HL-60 (cell line): Measurements from ENCODE around the gene ARID3C.

Source experiments
- POLR2AphosphoS5 ChIP-seq: IDR thresholded peaks from 2 replicates; pipeline ENCODE4 v1.6.1; 2012; ENCODE audit warnings: low read depth
- SPI1 ChIP-seq: IDR thresholded peaks from 2 replicates; pipeline ENCODE4 v1.6.1; 2012; ENCODE audit warnings: low read depth, mild to moderate bottlenecking, borderline replicate concordance
- TF ChIP-seq, protein P1 (sequence below): IDR thresholded peaks from one replicate; pipeline ENCODE4 v1.5.1; 2011; ENCODE audit warnings: low read length, control low read depth, inconsistent platforms; ENCODE audit not compliant: insufficient read depth
- TF ChIP-seq, protein P2 (sequence below): IDR thresholded peaks from 2 replicates; pipeline ENCODE4 v1.6.1; 2012; ENCODE audit warnings: low read depth; ENCODE audit not compliant: insufficient replicate concordance

DNA sequence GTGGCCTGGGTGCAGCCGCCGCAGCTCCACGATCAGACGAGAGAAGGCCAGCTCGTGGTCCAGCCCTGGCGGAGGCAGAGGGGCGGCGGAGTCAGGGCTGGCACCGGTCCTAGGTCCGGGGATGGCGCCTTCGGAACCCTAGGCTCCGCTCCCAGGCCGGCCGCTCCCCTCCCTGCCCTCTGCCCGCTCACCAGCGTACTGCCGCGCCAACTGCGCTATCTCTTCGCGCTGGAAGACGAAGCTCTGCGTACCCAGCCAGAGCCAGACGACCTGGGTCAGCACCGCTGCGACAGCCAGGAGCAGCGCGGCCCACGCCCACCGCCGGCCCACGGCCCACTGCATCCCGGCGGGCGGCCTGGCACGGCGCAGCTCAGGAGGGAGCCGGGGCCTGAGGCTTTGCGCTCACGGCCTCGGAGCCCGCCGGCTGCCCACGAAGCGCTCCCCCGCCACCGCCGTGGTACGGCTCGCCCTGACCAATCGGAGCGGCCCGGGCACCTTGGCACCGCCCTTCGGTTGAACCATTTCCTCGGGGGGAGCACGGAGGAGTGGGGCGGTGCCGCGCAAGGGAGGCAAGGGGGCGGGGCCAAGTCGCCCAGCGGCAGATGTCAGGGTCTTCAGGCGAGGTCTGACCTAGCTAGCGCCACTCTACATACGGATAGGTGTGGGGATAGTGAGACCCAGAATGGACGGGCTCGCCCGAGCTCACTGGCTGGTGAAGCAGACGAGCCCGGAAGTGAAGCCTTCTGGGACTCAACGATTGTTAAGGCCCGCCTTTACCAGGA is 8.7 kb upstream of the ARID3C start, which contains the start of gene SIGMAR1:
- TF ChIP-seq, protein P1, sequence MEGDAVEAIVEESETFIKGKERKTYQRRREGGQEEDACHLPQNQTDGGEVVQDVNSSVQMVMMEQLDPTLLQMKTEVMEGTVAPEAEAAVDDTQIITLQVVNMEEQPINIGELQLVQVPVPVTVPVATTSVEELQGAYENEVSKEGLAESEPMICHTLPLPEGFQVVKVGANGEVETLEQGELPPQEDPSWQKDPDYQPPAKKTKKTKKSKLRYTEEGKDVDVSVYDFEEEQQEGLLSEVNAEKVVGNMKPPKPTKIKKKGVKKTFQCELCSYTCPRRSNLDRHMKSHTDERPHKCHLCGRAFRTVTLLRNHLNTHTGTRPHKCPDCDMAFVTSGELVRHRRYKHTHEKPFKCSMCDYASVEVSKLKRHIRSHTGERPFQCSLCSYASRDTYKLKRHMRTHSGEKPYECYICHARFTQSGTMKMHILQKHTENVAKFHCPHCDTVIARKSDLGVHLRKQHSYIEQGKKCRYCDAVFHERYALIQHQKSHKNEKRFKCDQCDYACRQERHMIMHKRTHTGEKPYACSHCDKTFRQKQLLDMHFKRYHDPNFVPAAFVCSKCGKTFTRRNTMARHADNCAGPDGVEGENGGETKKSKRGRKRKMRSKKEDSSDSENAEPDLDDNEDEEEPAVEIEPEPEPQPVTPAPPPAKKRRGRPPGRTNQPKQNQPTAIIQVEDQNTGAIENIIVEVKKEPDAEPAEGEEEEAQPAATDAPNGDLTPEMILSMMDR = no peak
- TF ChIP-seq, protein P2, sequence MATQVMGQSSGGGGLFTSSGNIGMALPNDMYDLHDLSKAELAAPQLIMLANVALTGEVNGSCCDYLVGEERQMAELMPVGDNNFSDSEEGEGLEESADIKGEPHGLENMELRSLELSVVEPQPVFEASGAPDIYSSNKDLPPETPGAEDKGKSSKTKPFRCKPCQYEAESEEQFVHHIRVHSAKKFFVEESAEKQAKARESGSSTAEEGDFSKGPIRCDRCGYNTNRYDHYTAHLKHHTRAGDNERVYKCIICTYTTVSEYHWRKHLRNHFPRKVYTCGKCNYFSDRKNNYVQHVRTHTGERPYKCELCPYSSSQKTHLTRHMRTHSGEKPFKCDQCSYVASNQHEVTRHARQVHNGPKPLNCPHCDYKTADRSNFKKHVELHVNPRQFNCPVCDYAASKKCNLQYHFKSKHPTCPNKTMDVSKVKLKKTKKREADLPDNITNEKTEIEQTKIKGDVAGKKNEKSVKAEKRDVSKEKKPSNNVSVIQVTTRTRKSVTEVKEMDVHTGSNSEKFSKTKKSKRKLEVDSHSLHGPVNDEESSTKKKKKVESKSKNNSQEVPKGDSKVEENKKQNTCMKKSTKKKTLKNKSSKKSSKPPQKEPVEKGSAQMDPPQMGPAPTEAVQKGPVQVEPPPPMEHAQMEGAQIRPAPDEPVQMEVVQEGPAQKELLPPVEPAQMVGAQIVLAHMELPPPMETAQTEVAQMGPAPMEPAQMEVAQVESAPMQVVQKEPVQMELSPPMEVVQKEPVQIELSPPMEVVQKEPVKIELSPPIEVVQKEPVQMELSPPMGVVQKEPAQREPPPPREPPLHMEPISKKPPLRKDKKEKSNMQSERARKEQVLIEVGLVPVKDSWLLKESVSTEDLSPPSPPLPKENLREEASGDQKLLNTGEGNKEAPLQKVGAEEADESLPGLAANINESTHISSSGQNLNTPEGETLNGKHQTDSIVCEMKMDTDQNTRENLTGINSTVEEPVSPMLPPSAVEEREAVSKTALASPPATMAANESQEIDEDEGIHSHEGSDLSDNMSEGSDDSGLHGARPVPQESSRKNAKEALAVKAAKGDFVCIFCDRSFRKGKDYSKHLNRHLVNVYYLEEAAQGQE = peak; percentile 62
- TF ChIP-seq POLR2AphosphoS5 (peak; percentile 67), SPI1 (no peak)
